K562 (cell line): ENCODE data around the gene MKNK2. TPM values are rescaled to one million over a fixed set of nuclear protein-coding genes. Genes with fewer than 3 reads are reported as not detected.

Source experiments
- CUX1 ChIP-seq: fragments of 200-800 bp; sonication (Bioruptor generic); IDR thresholded peaks from 2 replicates; pipeline ENCODE4 v1.6.1; 2016; ENCODE audit warnings: missing genetic modification characterization, missing compliant biosample characterization
- E2F5 ChIP-seq: sonication (generic); formaldehyde crosslinking; IDR thresholded peaks from 2 replicates; pipeline ENCODE4 v1.8.0; 2022; ENCODE audit warnings: mild to moderate bottlenecking, missing genetic modification reagents
- ELK3 ChIP-seq: fragments of 450-650 bp; formaldehyde crosslinking; IDR thresholded peaks from 2 replicates; pipeline ENCODE4 v1.4.0; 2020; ENCODE audit warnings: mild to moderate bottlenecking
- HDAC8 ChIP-seq: fragments of 450-650 bp; IDR thresholded peaks from 2 replicates; pipeline ENCODE4 v1.6.1; 2016; ENCODE audit warnings: mild to moderate bottlenecking, missing genetic modification characterization, moderate library complexity, missing compliant biosample characterization
- HMGXB4 ChIP-seq: sonication (generic); formaldehyde crosslinking; IDR thresholded peaks from 2 replicates; pipeline ENCODE4 v1.8.1; 2023; ENCODE audit warnings: mild to moderate bottlenecking, missing genetic modification reagents
- KLF1 ChIP-seq: fragments of 450-650 bp; IDR thresholded peaks from 2 replicates; pipeline ENCODE4 v1.6.1; 2016; ENCODE audit warnings: missing genetic modification characterization, missing compliant biosample characterization
- NKRF ChIP-seq: fragments of 450-650 bp; IDR thresholded peaks from 2 replicates; pipeline ENCODE4 v1.6.1; 2016; ENCODE audit warnings: borderline replicate concordance
- NONO ChIP-seq, 2 experiments: fragments of 200-400 bp in 1 of 2; fragments of 450-650 bp in 1 of 2; formaldehyde crosslinking in 1 of 2; IDR thresholded peaks; 2 replicates each; pipeline ENCODE4 v1.6.1; 2017; ENCODE audit warnings: low read depth in 2 of 2, mild to moderate bottlenecking in 2 of 2, moderate library complexity in 2 of 2, low read length in 1 of 2
- PTTG1 ChIP-seq: fragments of 450-650 bp; IDR thresholded peaks from 2 replicates; pipeline ENCODE4 v1.6.1; 2016; ENCODE audit warnings: low read depth, mild to moderate bottlenecking, missing genetic modification characterization, missing compliant biosample characterization
- PYGO2 ChIP-seq: fragments of 450-650 bp; IDR thresholded peaks from 2 replicates; pipeline ENCODE4 v1.6.1; 2016; ENCODE audit warnings: mild to moderate bottlenecking, missing genetic modification characterization, moderate library complexity, missing compliant biosample characterization
- TCF3 ChIP-seq: sonication (generic); formaldehyde crosslinking; IDR thresholded peaks from 2 replicates; pipeline ENCODE4 v1.4.0; 2020; ENCODE audit warnings: mild to moderate bottlenecking, missing genetic modification reagents
- ZNF239 ChIP-seq: fragments of 250-450 bp; sonication (Bioruptor Pico); IDR thresholded peaks from 2 replicates; pipeline ENCODE4 v1.4.0; 2020; ENCODE audit warnings: mild to moderate bottlenecking
- ZNF24 ChIP-seq: fragments of 450-650 bp; IDR thresholded peaks from 2 replicates; pipeline ENCODE4 v1.6.1; 2016
- ZNF717 ChIP-seq: fragments of 250-450 bp; sonication (Bioruptor Pico); IDR thresholded peaks from 2 replicates; pipeline ENCODE4 v1.5.0; 2021
- ZNF766 ChIP-seq: fragments of 200-800 bp; sonication (Bioruptor generic); conservative IDR thresholded peaks from 2 replicates; pipeline ENCODE4 v1.6.1; 2016; ENCODE audit warnings: missing genetic modification characterization, missing compliant biosample characterization
- polyA plus RNA-seq, 8 experiments: library from polyadenylated mRNA; depleted of rRNA in 4 of 8; stranded (reverse) in 5 of 8; unstranded in 3 of 8; fragments of >200 nt; fragmentation: Nextera tagmentation in 2 of 8; fragmentation: Illumina TruSeq in 1 of 8; extraction: Ambion mirVana in 2 of 8; extraction: Trizol in 1 of 8; gene quantifications; 2 replicates each; pipeline versions ENCODE4 v1.2.1 to v1.2.3, GENCODE V29; 2011 to 2014; ENCODE audit warnings: inconsistent platforms in 1 of 8, missing spikeins in 1 of 8
- total RNA-seq, 7 experiments: library from RNA; depleted of rRNA in 6 of 7; stranded (reverse); fragments of >200 nt in 6 of 7; fragmentation: Illumina TruSeq in 2 of 7; extraction: Trizol in 2 of 7; gene quantifications; 2 replicates each; pipeline versions ENCODE4 v1.2.1 to v1.2.3, GENCODE V29; 2011 to 2021; ENCODE audit warnings: low replicate concordance in 1 of 7

The MKNK2 gene
- total and polyA plus RNA-seq, 9 of the 15 experiments (the other 6 are each of a cell fraction or from before 2014, with no cell fraction given): 5.1 to 191 (median 51.9) TPM

- TF ChIP-seq PTTG1 (tag) (peak; percentile 72; the same call in 1 of the 2 replicates), HDAC8 (tag) (peak; percentile 97), NONO (IDR thresholded peaks at IDR 0.05; ENCODE audit: low read depth in 2 of 2, low read length in 1 of 2) (0 out of 4 replicates have a peak, but pooled peaks of 1 of the 2 experiments have one; percentile 4), ZNF239 (CRISPR knock-in tag) (peak; percentile 70), ELK3 (CRISPR knock-in tag) (no peak), PYGO2 (tag) (peak; percentile 57), HMGXB4 (CRISPR knock-in tag) (no peak), ZNF717 (peak; percentile 63; the same call in 1 of the 2 replicates), NKRF (no peak), KLF1 (tag) (peak; percentile 89; the same call in 1 of the 2 replicates), ZNF24 (0 out of 2 replicates have a peak, but pooled peaks have one; percentile 25), ZNF766 (CRISPR knock-in tag) (peak; percentile 93), TCF3 (CRISPR knock-in tag) (peak; percentile 60), E2F5 (no peak), CUX1 (CRISPR knock-in tag) (peak; percentile 78)
Measured at GRCh38 chr19:2059422-2060201, 8.6 kb upstream of the MKNK2 start (continued).
